Esophagus squamous epithelium (tissue), 5 donors: ENCODE data around the gene SORCS1. TPM values are rescaled to one million over a fixed set of nuclear protein-coding genes. Genes with fewer than 3 reads are reported as not detected.

ENCODE experiments used
- DNase-seq: peaks from one replicate; lab custom pipeline; 2025; lab: John Stamatoyannopoulos, UW
- H3K27ac ChIP-seq, 4 donors: fragments of 200-600 bp; sonication (generic); one replicate each; pipeline ENCODE4 v1.5.1; 2016 to 2019; ENCODE audit warnings: mild to moderate bottlenecking in 1 of 4
- H3K27me3 ChIP-seq, 4 donors: fragments of 200-600 bp; sonication (generic); 1 replicate in 3 of 4; 2 replicates in 1 of 4; pipeline versions ENCODE4 v1.5.1 to v1.6.0; 2017 to 2021; ENCODE audit warnings: antibody characterized with exemption in 1 of 4
- H3K36me3 ChIP-seq, 3 donors: fragments of 200-600 bp; sonication (generic); one replicate each; pipeline ENCODE4 v1.5.1; 2016 to 2019
- H3K4me1 ChIP-seq, 3 donors: fragments of 200-600 bp; sonication (generic); one replicate each; pipeline ENCODE4 v1.5.1; 2017 to 2019
- H3K4me3 ChIP-seq, 4 donors: fragments of 200-600 bp; sonication (generic); 1 replicate in 3 of 4; 2 replicates in 1 of 4; pipeline ENCODE4 v1.5.1; 2016 to 2019; ENCODE audit warnings: mild to moderate bottlenecking in 2 of 4, moderate library complexity in 1 of 4
- H3K9me3 ChIP-seq, 3 donors: fragments of 200-600 bp; sonication (generic); one replicate each; pipeline ENCODE4 v1.5.1; 2016 to 2019
- POLR2A ChIP-seq, 4 donors: fragments of 450-650 bp; IDR thresholded peaks; one replicate each; pipeline ENCODE4 v1.6.1; 2017; ENCODE audit warnings: antibody characterized with exemption in 4 of 4, mild to moderate bottlenecking in 4 of 4, moderate library complexity in 3 of 4
- WGBS, 2 donors: methylation state at CpG; one replicate each; pipeline ENCODE4 v1.1.5; 2018; 5-methylcytosine and 5-hydroxymethylcytosine counted together
- intact Hi-C: fragments of 100-400 bp; cut with DNase I; formaldehyde crosslinking; loops from one replicate; pipeline ENCODE4 v1.15.0; 2022
- total RNA-seq, 4 donors: library from RNA; depleted of rRNA; stranded (reverse); fragments of >200 nt; gene quantifications; one replicate each; pipeline ENCODE4 v1.1.0, GENCODE V29; 2016
- TF ChIP-seq, protein P1 (sequence below), 6 experiments: fragments of 450-650 bp in 4 of 6; fragments of 200-600 bp in 2 of 6; sonication (generic) in 2 of 6; IDR thresholded peaks; one replicate each; pipeline ENCODE4 v1.5.1; 2016 to 2019; ENCODE audit warnings: antibody characterized with exemption in 6 of 6, mild to moderate bottlenecking in 4 of 6, moderate library complexity in 4 of 6
- donor health status: DM: yes; HTN: yes; CAD: no.

The SORCS1 gene
- total RNA-seq, 4 donors from 2014 or later, result 0.88 to 4.8 (median 1.4) TPM; not detected in 1

DNA sequence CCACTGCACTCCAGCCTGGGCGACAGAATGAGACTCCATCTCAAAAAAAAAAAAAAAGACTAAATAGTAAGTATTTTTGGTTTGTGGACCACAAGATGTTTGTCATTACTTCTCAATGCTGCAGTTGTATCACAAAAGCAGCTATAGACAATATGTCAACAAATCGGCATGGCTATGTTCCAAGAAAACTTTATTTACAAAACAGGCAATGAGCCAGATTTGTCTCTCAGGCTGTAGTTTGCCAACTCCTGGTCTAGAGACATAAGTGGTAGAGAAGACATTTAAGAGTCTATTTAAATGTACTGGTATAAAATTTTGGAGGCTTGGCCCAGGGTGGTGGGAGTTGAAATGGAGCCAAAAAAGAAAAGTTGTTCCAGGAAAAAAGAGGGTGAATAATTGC, 185.8 kb downstream of the SORCS1 start:
- Histone ChIP-seq H3K9me3 (peaks cover 0 to 3% (median 0%) of the 10 kb centered on the region in 3 donors), H3K27me3 (no peaks in the 10 kb centered on the region), H3K27ac (no peak overlapping the region), H3K4me3 (no peak overlapping the region), H3K4me1 (no peaks in the 10 kb centered on the region), H3K36me3 (no peaks in the 10 kb centered on the region)
- intact Hi-C loops, result no loop called here
- TF ChIP-seq POLR2A (IDR thresholded peaks at IDR 0.05), result no peak
- TF ChIP-seq, protein P1, sequence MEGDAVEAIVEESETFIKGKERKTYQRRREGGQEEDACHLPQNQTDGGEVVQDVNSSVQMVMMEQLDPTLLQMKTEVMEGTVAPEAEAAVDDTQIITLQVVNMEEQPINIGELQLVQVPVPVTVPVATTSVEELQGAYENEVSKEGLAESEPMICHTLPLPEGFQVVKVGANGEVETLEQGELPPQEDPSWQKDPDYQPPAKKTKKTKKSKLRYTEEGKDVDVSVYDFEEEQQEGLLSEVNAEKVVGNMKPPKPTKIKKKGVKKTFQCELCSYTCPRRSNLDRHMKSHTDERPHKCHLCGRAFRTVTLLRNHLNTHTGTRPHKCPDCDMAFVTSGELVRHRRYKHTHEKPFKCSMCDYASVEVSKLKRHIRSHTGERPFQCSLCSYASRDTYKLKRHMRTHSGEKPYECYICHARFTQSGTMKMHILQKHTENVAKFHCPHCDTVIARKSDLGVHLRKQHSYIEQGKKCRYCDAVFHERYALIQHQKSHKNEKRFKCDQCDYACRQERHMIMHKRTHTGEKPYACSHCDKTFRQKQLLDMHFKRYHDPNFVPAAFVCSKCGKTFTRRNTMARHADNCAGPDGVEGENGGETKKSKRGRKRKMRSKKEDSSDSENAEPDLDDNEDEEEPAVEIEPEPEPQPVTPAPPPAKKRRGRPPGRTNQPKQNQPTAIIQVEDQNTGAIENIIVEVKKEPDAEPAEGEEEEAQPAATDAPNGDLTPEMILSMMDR (IDR thresholded peaks at IDR 0.05), result no peak
- DNase-seq, result no peak
- 52 to 69% methylated on average over 2 of the region's 2 CpGs for WGBS, 2 donors

DNA sequence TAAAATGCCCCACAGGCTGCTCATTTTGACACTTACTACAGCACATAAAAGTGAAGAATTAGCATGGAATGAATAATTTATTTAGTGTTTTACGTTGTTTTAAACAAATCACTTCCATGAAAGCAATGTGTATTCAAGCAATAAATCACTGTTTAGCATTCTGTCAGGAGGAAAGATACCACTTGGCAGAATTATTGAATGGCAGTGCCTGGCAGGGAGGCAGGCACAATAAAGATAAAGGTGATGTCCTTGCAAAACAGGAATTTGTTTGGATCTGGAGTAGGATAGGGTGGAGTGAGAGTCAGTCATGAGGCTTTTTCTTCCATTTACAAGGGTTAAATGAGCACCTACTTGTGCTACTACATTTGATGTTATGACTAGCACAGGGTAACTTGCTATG, 190.8 kb downstream of the SORCS1 start:
- intact Hi-C loops, result no loop called here
- no peaks in the 10 kb centered on the region for H3K4me1 ChIP-seq
- H3K27ac ChIP-seq, result no peak overlapping the region
- no peaks in the 10 kb centered on the region for H3K36me3 ChIP-seq
- DNase-seq, result no peak
- 25 to 40% methylated on average over 1 of the region's 1 CpG for WGBS, 2 donors
- TF ChIP-seq, protein P1 (IDR thresholded peaks at IDR 0.05), result no peak
- TF ChIP-seq POLR2A (IDR thresholded peaks at IDR 0.05), result no peak
- H3K4me3 ChIP-seq, result no peak overlapping the region
- H3K9me3 ChIP-seq, result peaks cover 0 to 3% (median 0%) of the 10 kb centered on the region in 3 donors
- H3K27me3 ChIP-seq, result no peaks in the 10 kb centered on the region

DNA sequence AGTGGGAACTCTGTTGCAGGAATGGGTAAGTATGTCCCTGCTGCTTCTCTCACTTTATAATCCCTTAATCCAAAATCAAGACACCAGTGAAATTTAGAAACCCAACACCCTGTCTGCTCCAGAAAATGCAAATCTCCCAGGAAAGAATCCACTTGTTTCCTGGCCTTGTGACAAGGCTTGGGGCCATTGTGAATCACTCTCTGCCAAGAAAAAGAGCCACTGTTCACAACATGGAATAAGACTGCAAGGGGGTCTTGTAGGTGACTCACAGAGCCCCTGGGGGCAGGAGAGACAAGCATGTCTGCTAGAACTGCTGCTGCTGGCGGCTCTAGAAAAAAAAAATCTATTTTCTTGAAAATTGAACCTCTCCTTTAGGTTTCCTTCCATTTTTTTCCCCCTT, 191.2 kb downstream of the SORCS1 start:
- H3K27me3 ChIP-seq, result no peaks in the 10 kb centered on the region
- no peaks in the 10 kb centered on the region for H3K4me1 ChIP-seq
- no peak overlapping the region for H3K4me3 ChIP-seq
- intact Hi-C loops, result no loop called here
- H3K27ac ChIP-seq, result no peak overlapping the region
- no peak for DNase-seq
- TF ChIP-seq, protein P1 (IDR thresholded peaks at IDR 0.05), result no peak
- no peak for TF ChIP-seq POLR2A (IDR thresholded peaks at IDR 0.05)
- whole genome bisulfite sequencing, 2 donors, result 40 to 41% methylated on average over 1 of the region's 1 CpG
- no peaks in the 10 kb centered on the region for H3K36me3 ChIP-seq
- H3K9me3 ChIP-seq, result peaks cover 0 to 3% (median 0%) of the 10 kb centered on the region in 3 donors

DNA sequence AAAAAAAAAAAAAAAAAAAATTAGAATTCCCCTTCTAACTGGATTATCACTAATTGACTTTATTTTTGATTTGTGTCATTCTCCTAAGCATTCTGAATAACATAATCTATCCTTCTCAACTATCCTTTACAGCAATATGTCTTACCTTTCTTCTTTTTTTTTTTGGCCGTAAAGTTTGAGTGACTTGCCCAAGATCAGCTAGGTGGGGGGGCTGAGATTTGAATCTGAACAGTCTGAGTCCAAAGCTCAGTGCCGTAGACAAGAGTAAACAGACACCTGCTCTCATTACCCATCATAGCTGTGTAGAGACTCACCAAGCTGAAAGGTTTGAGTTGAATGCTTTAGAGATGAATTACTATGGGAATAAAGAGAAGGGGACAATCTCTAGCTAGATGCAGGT, 192.1 kb downstream of the SORCS1 start:
- no peak overlapping the region for H3K4me3 ChIP-seq
- intact Hi-C loops, result no loop called here
- TF ChIP-seq, protein P1 (IDR thresholded peaks at IDR 0.05), result no peak
- TF ChIP-seq POLR2A (IDR thresholded peaks at IDR 0.05), result no peak
- H3K27ac ChIP-seq, result no peak overlapping the region
- DNase-seq, result no peak
- H3K9me3 ChIP-seq, result peaks cover 0 to 3% (median 0%) of the 10 kb centered on the region in 3 donors
- WGBS, 2 donors, result 81 to 100% methylated on average over 2 of the region's 2 CpGs
- H3K4me1 ChIP-seq, result no peaks in the 10 kb centered on the region
- no peaks in the 10 kb centered on the region for H3K27me3 ChIP-seq
- no peaks in the 10 kb centered on the region for H3K36me3 ChIP-seq

DNA sequence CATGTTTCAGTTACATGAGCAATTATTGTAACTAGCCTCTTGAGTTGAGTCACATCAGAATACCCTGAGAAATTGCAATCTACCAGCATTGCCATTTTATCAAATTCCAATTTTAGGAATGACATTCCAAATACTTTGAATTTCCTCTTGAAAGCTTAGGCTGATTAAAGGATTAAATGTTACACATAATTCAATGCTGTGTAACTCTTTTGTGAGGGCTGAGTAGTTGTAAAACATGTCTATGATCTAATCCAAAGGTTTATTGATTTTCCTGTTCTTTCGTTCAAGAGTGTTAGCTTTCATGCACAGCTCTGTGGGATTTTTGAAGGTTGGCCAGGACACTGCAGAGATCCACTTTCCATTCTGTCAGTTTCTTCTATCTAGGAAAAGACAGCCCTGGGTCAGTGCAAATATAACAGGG, 193.1 kb downstream of the SORCS1 start:
- Histone ChIP-seq H3K27ac (no peak overlapping the region), H3K4me3 (no peak overlapping the region), H3K36me3 (no peaks in the 10 kb centered on the region), H3K27me3 (no peaks in the 10 kb centered on the region), H3K9me3 (no peaks in the 10 kb centered on the region), H3K4me1 (no peaks in the 10 kb centered on the region)
- TF ChIP-seq POLR2A (IDR thresholded peaks at IDR 0.05), result no peak
- TF ChIP-seq, protein P1 (IDR thresholded peaks at IDR 0.05), result no peak
- DNase-seq, result no peak
- intact Hi-C loops, result no loop called here
- 41 to 50% methylated on average over 1 of the region's 1 CpG for WGBS, 2 donors
